WTC11 (cell line): ENCODE results near the gene RNF224. TPM values are rescaled to one million over a fixed set of nuclear protein-coding genes. Genes with fewer than 3 reads are reported as not detected.

Experiments
- CREB1 ChIP-seq: sonication (generic); formaldehyde crosslinking; IDR thresholded peaks from 2 replicates; pipeline ENCODE4 v1.8.0; 2023; ENCODE audit warnings: mild to moderate bottlenecking, missing genetic modification reagents
- ETV6 ChIP-seq: sonication (generic); formaldehyde crosslinking; IDR thresholded peaks from 2 replicates; pipeline ENCODE4 v1.8.1; 2022; ENCODE audit warnings: mild to moderate bottlenecking, missing genetic modification reagents
- FOXK1 ChIP-seq: sonication (generic); formaldehyde crosslinking; IDR thresholded peaks from 2 replicates; pipeline ENCODE4 v1.8.0; 2022; ENCODE audit warnings: mild to moderate bottlenecking, moderate library complexity, missing genetic modification reagents
- FOXP4 ChIP-seq: sonication (generic); formaldehyde crosslinking; IDR thresholded peaks from 2 replicates; pipeline ENCODE4 v1.8.0; 2022; ENCODE audit warnings: mild to moderate bottlenecking, missing genetic modification reagents
- GRHL2 ChIP-seq: fragments of 250-450 bp; sonication (Bioruptor Pico); IDR thresholded peaks from 2 replicates; pipeline ENCODE4 v1.8.0; 2022; ENCODE audit warnings: mild to moderate bottlenecking, moderate library complexity; ENCODE audit not compliant: insufficient replicate concordance, severe bottlenecking
- GTF2I ChIP-seq: fragments of 250-450 bp; sonication (Bioruptor Pico); conservative IDR thresholded peaks from 2 replicates; pipeline ENCODE4 v1.4.0; 2021; ENCODE audit warnings: mild to moderate bottlenecking
- NFATC4 ChIP-seq: fragments of 250-450 bp; sonication (Bioruptor Pico); IDR thresholded peaks from 2 replicates; pipeline ENCODE4 v1.9.0; 2021; ENCODE audit warnings: mild to moderate bottlenecking
- SMAD3 ChIP-seq: sonication (generic); formaldehyde crosslinking; IDR thresholded peaks from 2 replicates; pipeline ENCODE4 v1.8.0; 2022; ENCODE audit warnings: missing genetic modification reagents, mild to moderate bottlenecking, borderline replicate concordance
- STAT6 ChIP-seq: sonication (generic); formaldehyde crosslinking; conservative IDR thresholded peaks from 2 replicates; pipeline ENCODE4 v1.8.1; 2023; ENCODE audit warnings: mild to moderate bottlenecking, low read depth, missing genetic modification reagents, moderate library complexity
- USF1 ChIP-seq: sonication (generic); formaldehyde crosslinking; IDR thresholded peaks from 2 replicates; pipeline ENCODE4 v1.8.0; 2022; ENCODE audit warnings: mild to moderate bottlenecking, missing genetic modification reagents
- ZMAT4 ChIP-seq: fragments of 250-450 bp; sonication (Bioruptor Pico); IDR thresholded peaks from 2 replicates; pipeline ENCODE4 v1.9.0; 2021; ENCODE audit warnings: mild to moderate bottlenecking
- ZNF219 ChIP-seq: sonication (generic); formaldehyde crosslinking; IDR thresholded peaks from 2 replicates; pipeline ENCODE4 v1.8.0; 2023; ENCODE audit warnings: missing genetic modification reagents, mild to moderate bottlenecking, borderline replicate concordance
- ZNF281 ChIP-seq: sonication (generic); formaldehyde crosslinking; IDR thresholded peaks from 2 replicates; pipeline ENCODE4 v1.8.0; 2023; ENCODE audit warnings: mild to moderate bottlenecking, missing genetic modification reagents
- ZNF396 ChIP-seq: fragments of 250-450 bp; sonication (Bioruptor Pico); IDR thresholded peaks from 2 replicates; pipeline ENCODE4 v1.8.0; 2021; ENCODE audit warnings: mild to moderate bottlenecking, moderate library complexity, borderline replicate concordance
- total RNA-seq: library from RNA; stranded (reverse); gene quantifications from 3 replicates; pipeline ENCODE4 v1.2.3, GENCODE V29; 2021
- TF ChIP-seq, protein P1 (sequence below): sonication (generic); formaldehyde crosslinking; conservative IDR thresholded peaks from 2 replicates; pipeline ENCODE4 v1.8.1; 2022; ENCODE audit warnings: mild to moderate bottlenecking, missing genetic modification reagents
- TF ChIP-seq, protein P2 (sequence below): sonication (generic); formaldehyde crosslinking; IDR thresholded peaks from 2 replicates; pipeline ENCODE4 v1.8.1; 2023; ENCODE audit warnings: mild to moderate bottlenecking, missing genetic modification reagents, borderline replicate concordance
- TF ChIP-seq, protein P3 (sequence below): fragments of 250-450 bp; sonication (Bioruptor Pico); IDR thresholded peaks from 2 replicates; pipeline ENCODE4 v1.9.0; 2021; ENCODE audit warnings: moderate library complexity, mild to moderate bottlenecking, inconsistent platforms, borderline replicate concordance
- TF ChIP-seq, protein P4 (sequence below): sonication (generic); formaldehyde crosslinking; IDR thresholded peaks from 2 replicates; pipeline ENCODE4 v1.8.1; 2022; ENCODE audit warnings: low read depth, missing genetic modification reagents, borderline replicate concordance

The RNF224 gene
- total RNA-seq, 1 experiment from 2014 or later: 0.59 TPM

DNA sequence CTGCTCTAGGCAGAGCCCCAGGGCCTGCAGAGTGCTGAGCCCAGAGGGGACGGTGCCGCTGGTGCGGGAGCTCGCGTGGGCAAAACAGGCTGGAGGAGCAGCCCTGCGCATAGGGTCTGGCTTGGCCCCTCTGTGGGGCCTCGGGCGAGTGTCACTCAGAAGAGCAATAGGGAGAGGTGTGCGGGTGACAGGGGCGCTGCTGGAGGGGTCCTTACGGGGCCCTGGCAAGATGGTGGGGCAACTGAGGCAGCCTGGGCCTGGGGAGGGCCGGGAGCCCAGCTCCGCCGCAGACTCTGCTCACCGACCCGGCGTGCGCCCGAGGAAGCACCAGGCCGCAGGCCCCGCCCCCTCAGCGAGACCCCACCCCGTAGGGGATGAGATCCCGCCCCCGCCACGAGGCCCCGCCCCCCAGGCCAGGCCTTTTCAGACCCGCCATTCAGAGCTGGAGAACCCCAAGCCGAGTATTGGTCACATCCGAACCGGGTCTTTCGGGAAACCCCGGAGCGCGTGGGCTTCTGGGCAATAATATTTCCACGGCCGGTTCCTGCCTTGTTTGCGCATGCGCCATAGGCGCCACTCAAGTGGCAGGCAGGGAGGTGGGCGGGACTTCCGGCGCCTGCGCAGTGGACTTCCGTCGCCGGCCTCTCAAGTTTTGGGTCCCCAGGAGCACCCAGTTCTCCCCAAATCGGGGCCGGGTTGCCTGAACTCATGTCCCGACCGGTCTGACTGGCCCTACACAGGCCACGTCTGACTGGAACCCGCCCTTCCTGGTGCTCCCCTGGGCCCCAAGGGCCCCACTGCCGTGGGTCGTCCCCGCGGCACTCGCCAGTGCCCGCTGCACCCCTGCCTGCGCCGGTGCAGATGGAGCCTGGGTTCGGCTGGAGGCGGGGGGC is 4.0 kb upstream of the RNF224 start (continued):
- no peak for TF ChIP-seq ZNF396 (CRISPR knock-in tag)
- no peak for TF ChIP-seq ZNF219
- no peak for TF ChIP-seq SMAD3 (CRISPR knock-in tag)
- TF ChIP-seq FOXP4 (CRISPR knock-in tag): peak; percentile 50; the same call in 1 of the 2 replicates
- TF ChIP-seq, protein P1, sequence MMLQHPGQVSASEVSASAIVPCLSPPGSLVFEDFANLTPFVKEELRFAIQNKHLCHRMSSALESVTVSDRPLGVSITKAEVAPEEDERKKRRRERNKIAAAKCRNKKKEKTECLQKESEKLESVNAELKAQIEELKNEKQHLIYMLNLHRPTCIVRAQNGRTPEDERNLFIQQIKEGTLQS (CRISPR knock-in tag): no peak
- TF ChIP-seq, protein P2, sequence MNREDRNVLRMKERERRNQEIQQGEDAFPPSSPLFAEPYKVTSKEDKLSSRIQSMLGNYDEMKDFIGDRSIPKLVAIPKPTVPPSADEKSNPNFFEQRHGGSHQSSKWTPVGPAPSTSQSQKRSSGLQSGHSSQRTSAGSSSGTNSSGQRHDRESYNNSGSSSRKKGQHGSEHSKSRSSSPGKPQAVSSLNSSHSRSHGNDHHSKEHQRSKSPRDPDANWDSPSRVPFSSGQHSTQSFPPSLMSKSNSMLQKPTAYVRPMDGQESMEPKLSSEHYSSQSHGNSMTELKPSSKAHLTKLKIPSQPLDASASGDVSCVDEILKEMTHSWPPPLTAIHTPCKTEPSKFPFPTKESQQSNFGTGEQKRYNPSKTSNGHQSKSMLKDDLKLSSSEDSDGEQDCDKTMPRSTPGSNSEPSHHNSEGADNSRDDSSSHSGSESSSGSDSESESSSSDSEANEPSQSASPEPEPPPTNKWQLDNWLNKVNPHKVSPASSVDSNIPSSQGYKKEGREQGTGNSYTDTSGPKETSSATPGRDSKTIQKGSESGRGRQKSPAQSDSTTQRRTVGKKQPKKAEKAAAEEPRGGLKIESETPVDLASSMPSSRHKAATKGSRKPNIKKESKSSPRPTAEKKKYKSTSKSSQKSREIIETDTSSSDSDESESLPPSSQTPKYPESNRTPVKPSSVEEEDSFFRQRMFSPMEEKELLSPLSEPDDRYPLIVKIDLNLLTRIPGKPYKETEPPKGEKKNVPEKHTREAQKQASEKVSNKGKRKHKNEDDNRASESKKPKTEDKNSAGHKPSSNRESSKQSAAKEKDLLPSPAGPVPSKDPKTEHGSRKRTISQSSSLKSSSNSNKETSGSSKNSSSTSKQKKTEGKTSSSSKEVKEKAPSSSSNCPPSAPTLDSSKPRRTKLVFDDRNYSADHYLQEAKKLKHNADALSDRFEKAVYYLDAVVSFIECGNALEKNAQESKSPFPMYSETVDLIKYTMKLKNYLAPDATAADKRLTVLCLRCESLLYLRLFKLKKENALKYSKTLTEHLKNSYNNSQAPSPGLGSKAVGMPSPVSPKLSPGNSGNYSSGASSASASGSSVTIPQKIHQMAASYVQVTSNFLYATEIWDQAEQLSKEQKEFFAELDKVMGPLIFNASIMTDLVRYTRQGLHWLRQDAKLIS (CRISPR knock-in tag): no peak; the same call in 1 of the 2 replicates
- 0 out of 2 replicates have a peak, but pooled peaks have one; percentile 14 for TF ChIP-seq FOXK1 (CRISPR knock-in tag)
- no peak for TF ChIP-seq ZMAT4
- TF ChIP-seq CREB1 (CRISPR knock-in tag): no peak
- no peak for TF ChIP-seq STAT6 (CRISPR knock-in tag)
- TF ChIP-seq, protein P3, sequence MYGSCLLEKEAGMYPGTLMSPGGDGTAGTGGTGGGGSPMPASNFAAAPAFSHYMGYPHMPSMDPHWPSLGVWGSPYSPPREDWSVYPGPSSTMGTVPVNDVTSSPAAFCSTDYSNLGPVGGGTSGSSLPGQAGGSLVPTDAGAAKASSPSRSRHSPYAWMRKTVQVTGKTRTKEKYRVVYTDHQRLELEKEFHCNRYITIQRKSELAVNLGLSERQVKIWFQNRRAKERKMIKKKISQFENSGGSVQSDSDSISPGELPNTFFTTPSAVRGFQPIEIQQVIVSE (CRISPR knock-in tag): no peak
- no peak for TF ChIP-seq NFATC4 (CRISPR knock-in tag)
- no peak for TF ChIP-seq ZNF281 (CRISPR knock-in tag)
- TF ChIP-seq USF1: peak; percentile 23; the same call in 1 of the 2 replicates
- TF ChIP-seq ETV6 (CRISPR knock-in tag): no peak
- no peak for TF ChIP-seq GTF2I
- TF ChIP-seq GRHL2 (CRISPR knock-in tag): no peak
- TF ChIP-seq, protein P4, sequence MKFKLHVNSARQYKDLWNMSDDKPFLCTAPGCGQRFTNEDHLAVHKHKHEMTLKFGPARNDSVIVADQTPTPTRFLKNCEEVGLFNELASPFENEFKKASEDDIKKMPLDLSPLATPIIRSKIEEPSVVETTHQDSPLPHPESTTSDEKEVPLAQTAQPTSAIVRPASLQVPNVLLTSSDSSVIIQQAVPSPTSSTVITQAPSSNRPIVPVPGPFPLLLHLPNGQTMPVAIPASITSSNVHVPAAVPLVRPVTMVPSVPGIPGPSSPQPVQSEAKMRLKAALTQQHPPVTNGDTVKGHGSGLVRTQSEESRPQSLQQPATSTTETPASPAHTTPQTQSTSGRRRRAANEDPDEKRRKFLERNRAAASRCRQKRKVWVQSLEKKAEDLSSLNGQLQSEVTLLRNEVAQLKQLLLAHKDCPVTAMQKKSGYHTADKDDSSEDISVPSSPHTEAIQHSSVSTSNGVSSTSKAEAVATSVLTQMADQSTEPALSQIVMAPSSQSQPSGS: no peak
